GM12878 (cell line): Measurements from ENCODE around the gene MFAP2. TPM values are rescaled to one million over a fixed set of nuclear protein-coding genes. Genes with fewer than 3 reads are reported as not detected.
A peak's percentile ranks its signal among the peaks of the same experiment; 100 is the strongest.

Source experiments
- ATAC-seq: fragments of 200-7000 bp; cut with Tn5 transposase; 3 replicates; pipeline ENCODE4 v1.9.1; 2020; ENCODE audit warnings: mild to moderate bottlenecking, moderate library complexity
- BruUV-seq: library from RNA; stranded (reverse); fragments of 400-500 nt; replicated peaks from 2 replicates; lab custom pipeline; 2021; lab: Mats Ljungman, UMichigan
- CTCF ChIA-PET: fragments of 300-600 bp; sonication (Branson Sonifier 250); formaldehyde crosslinking; extraction: SDS; loops from one replicate; lab custom pipeline; 2021; ENCODE audit warnings: inconsistent platforms; lab: Yijun Ruan, JAX
- POLR2A ChIA-PET: fragments of 350-600 bp; formaldehyde crosslinking; extraction: SDS; loops from one replicate; lab custom pipeline; 2021; ENCODE audit warnings: inconsistent platforms; lab: Charles Lee
- RAD21 ChIA-PET: fragments of 300-600 bp; sonication (Branson Sonifier 250); formaldehyde crosslinking; loops from one replicate; lab custom pipeline; 2023; ENCODE audit warnings: antibody characterized with exemption; ENCODE audit not compliant: unreplicated experiment; lab: Charles Lee
- SMC1A ChIA-PET: fragments of 300-600 bp; sonication (Branson Sonifier 250); formaldehyde crosslinking; loops from one replicate; lab custom pipeline; 2023; ENCODE audit not compliant: unreplicated experiment, uncharacterized antibody; lab: Charles Lee
- DNase-seq: peaks from one replicate; pipeline ENCODE4 v3.0.0-alpha.2; 2011; ENCODE audit warnings: low read depth, low spot score
- FAIRE-seq: peaks from 3 replicates; lab custom pipeline; 2011; peaks lifted over from hg19 to GRCh38; lab: Jason Lieb, UNC
- H2AFZ ChIP-seq: 2 replicates; pipeline ENCODE4 v1.6.0; 2011; ENCODE audit warnings: low read depth, low read length, control low read depth; ENCODE audit not compliant: control insufficient read depth
- H3K27ac ChIP-seq: 2 replicates; pipeline ENCODE4 v1.5.1; 2011; ENCODE audit warnings: control low read depth; ENCODE audit not compliant: control insufficient read depth, insufficient read depth
- H3K27me3 ChIP-seq, 2 experiments: replicated peaks in 1 of 2; 2 replicates each; pipeline versions ENCODE4 v1.6.0 to v1.6.1; 2011; ENCODE audit warnings: low read length in 1 of 2; ENCODE audit not compliant: control insufficient read depth in 2 of 2, insufficient read depth in 2 of 2
- H3K36me3 ChIP-seq, 2 experiments: 2 replicates each; pipeline ENCODE4 v1.5.1; 2011; ENCODE audit warnings: low read length in 1 of 2; ENCODE audit not compliant: control insufficient read depth in 2 of 2, insufficient read depth in 2 of 2
- H3K4me1 ChIP-seq: 2 replicates; pipeline ENCODE4 v1.6.1; 2011; ENCODE audit warnings: mild to moderate bottlenecking, low read length, moderate library complexity, mixed read lengths; ENCODE audit not compliant: control insufficient read depth, insufficient read depth
- H3K4me2 ChIP-seq: 2 replicates; pipeline ENCODE4 v1.6.0; 2011; ENCODE audit warnings: control low read depth; ENCODE audit not compliant: control insufficient read depth, insufficient read depth
- H3K4me3 ChIP-seq: fragments of 200-600 bp; sonication (generic); 2 replicates; pipeline ENCODE4 v1.5.1; 2016
- H3K79me2 ChIP-seq: 2 replicates; pipeline ENCODE4 v1.6.0; 2011; ENCODE audit warnings: low read length; ENCODE audit not compliant: control insufficient read depth, insufficient read depth
- H3K9ac ChIP-seq: 2 replicates; pipeline ENCODE4 v1.8.0; 2011; ENCODE audit warnings: low read length, control low read depth, mixed read lengths; ENCODE audit not compliant: control insufficient read depth, insufficient read depth
- H3K9me3 ChIP-seq: replicated peaks from 3 replicates; pipeline ENCODE4 v1.5.1; 2011; ENCODE audit warnings: mild to moderate bottlenecking, low read length; ENCODE audit not compliant: control insufficient read depth, insufficient read depth
- H4K20me1 ChIP-seq: 2 replicates; pipeline ENCODE4 v1.6.0; 2011; ENCODE audit not compliant: control insufficient read depth, insufficient read depth
- CHD1 ChIP-seq: IDR thresholded peaks from 2 replicates; pipeline ENCODE4 v1.6.1; 2012; ENCODE audit warnings: low read depth, low read length, improper control_type of control experiment
- EGR1 ChIP-seq, 2 experiments: IDR thresholded peaks; 1 replicate in 1 of 2; 2 replicates in 1 of 2; pipeline ENCODE4 v1.6.1; 2011 to 2012; ENCODE audit warnings: low read depth in 2 of 2, low read length in 2 of 2, borderline replicate concordance in 1 of 2, mild to moderate bottlenecking in 1 of 2, moderate library complexity in 1 of 2
- NFXL1 ChIP-seq: fragments of 450-650 bp; IDR thresholded peaks from 2 replicates; pipeline ENCODE4 v1.6.1; 2017; ENCODE audit warnings: antibody characterized with exemption, mild to moderate bottlenecking, borderline replicate concordance
- NR2C1 ChIP-seq: fragments of 450-650 bp; IDR thresholded peaks from 2 replicates; pipeline ENCODE4 v1.6.1; 2017; ENCODE audit warnings: antibody characterized with exemption, mild to moderate bottlenecking, moderate library complexity
- RB1 ChIP-seq: fragments of 450-650 bp; formaldehyde crosslinking; IDR thresholded peaks from 2 replicates; pipeline ENCODE4 v1.6.1; 2017; ENCODE audit warnings: mild to moderate bottlenecking, borderline replicate concordance
- TCF3 ChIP-seq: IDR thresholded peaks from 2 replicates; pipeline ENCODE4 v1.6.1; 2012; ENCODE audit warnings: low read depth, mild to moderate bottlenecking, low read length, borderline replicate concordance; ENCODE audit not compliant: insufficient read depth
- ZNF217 ChIP-seq: fragments of 450-650 bp; IDR thresholded peaks from 2 replicates; pipeline ENCODE4 v1.6.1; 2017; ENCODE audit warnings: antibody characterized with exemption, mild to moderate bottlenecking
- WGBS: methylation state at CpG from one replicate; pipeline ENCODE4 v1.1.6; 2016; ENCODE audit warnings: low lambda C conversion rate; ENCODE audit not compliant: insufficient replicate concordance, insufficient coverage; ENCODE audit errors: missing lambda C conversion rate; 5-methylcytosine and 5-hydroxymethylcytosine counted together
- in situ Hi-C: fragments of 300-500 bp; cut with MboI; formaldehyde crosslinking; loops from 9 replicates; pipeline ENCODE4 v1.14.3; 2018; ENCODE audit warnings: mixed read lengths
- intact Hi-C: fragments of 100-400 bp; cut with micrococcal nuclease; formaldehyde crosslinking; loops from one replicate; pipeline ENCODE4 v1.14.2; 2022; ENCODE audit not compliant: unreplicated experiment
- polyA plus RNA-seq, 11 experiments: library from polyadenylated mRNA; depleted of rRNA in 4 of 11; unstranded in 6 of 11; stranded (reverse) in 5 of 11; fragments of >200 nt; fragmentation: Nextera tagmentation in 4 of 11; fragmentation: Illumina TruSeq in 1 of 11; extraction: Ambion mirVana in 4 of 11; extraction: Trizol in 1 of 11; gene quantifications; 1 replicate in 1 of 11; 2 replicates in 10 of 11; pipeline versions ENCODE4 v1.2.1 to v1.2.3, GENCODE V29; 2011 to 2016; ENCODE audit warnings: inconsistent platforms in 2 of 11, missing spikeins in 2 of 11, low read depth in 1 of 11
- total RNA-seq, 4 experiments: library from RNA; depleted of rRNA in 3 of 4; stranded (reverse); fragments of >200 nt in 3 of 4; fragmentation: Illumina TruSeq in 1 of 4; extraction: Trizol in 1 of 4; gene quantifications; 2 replicates each; pipeline versions ENCODE4 v1.2.1 to v1.2.3, GENCODE V29; 2013 to 2021
- TF ChIP-seq, protein P1 (sequence below): fragments of 450-650 bp; IDR thresholded peaks from 2 replicates; pipeline ENCODE4 v1.6.1; 2016; ENCODE audit warnings: mild to moderate bottlenecking
- TF ChIP-seq, protein P2 (sequence below): IDR thresholded peaks from 2 replicates; pipeline ENCODE4 v1.6.1; 2012; ENCODE audit warnings: low read depth, low read length, improper control_type of control experiment
- TF ChIP-seq, protein P3 (sequence below): fragments of 450-650 bp; IDR thresholded peaks from 2 replicates; pipeline ENCODE4 v1.6.1; 2018; ENCODE audit warnings: borderline replicate concordance, mild to moderate bottlenecking; ENCODE audit not compliant: partially characterized antibody

The MFAP2 gene
- total and polyA plus RNA-seq, 10 of the 15 experiments (the other 5 are each of a cell fraction or from before 2014, with no cell fraction given) = 0.16 TPM; not detected in 9

DNA sequence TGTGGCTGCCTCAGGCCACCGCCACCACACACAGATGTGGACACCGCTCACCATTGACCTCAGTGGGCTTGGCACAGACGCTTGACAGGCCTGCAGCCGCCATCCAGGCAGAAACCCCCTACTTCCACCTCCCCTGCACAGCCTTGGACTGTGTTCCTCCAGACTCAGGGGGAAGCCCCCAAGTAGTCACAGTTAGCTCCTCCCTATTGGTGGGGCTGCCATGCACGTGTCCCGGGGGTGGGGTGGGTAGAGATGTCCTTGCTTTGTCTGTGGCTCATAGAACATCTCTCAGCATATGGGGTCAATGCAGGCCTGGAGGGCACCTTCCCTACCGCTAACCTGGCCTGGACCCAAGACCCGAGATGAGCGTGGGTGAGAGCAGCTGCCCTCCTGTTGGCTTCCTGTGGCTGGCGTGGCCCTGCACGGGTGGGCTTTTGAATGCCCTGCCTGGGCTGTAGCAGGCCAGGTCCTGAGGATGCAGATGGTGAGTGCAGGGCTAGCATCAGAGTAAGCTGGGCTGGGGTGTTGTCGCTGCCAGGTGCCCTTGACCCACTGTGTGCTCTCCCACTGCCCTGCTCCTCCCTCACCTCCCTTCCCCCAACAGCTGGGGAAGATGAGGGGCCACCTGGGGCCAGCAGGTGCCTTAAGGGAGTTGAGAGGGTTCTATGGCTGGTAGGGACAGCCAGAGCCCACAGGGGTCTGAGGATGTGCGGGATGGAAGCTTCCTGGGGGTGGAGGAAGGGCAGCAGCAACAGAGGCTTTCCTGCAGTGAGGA is 52.5 kb downstream of the MFAP2 start:
- TF ChIP-seq EGR1 (IDR thresholded peaks at IDR 0.05; ENCODE audit: borderline replicate concordance in 1 of 2, low read depth in 2 of 2, low read length in 2 of 2) (no peak), NFXL1 (no peak), CHD1 (no peak), TCF3 (no peak), NR2C1 (no peak), RB1 (no peak), ZNF217 (no peak)
- TF ChIP-seq, protein P1, sequence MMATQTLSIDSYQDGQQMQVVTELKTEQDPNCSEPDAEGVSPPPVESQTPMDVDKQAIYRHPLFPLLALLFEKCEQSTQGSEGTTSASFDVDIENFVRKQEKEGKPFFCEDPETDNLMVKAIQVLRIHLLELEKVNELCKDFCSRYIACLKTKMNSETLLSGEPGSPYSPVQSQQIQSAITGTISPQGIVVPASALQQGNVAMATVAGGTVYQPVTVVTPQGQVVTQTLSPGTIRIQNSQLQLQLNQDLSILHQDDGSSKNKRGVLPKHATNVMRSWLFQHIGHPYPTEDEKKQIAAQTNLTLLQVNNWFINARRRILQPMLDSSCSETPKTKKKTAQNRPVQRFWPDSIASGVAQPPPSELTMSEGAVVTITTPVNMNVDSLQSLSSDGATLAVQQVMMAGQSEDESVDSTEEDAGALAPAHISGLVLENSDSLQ = no peak
- TF ChIP-seq, protein P2, sequence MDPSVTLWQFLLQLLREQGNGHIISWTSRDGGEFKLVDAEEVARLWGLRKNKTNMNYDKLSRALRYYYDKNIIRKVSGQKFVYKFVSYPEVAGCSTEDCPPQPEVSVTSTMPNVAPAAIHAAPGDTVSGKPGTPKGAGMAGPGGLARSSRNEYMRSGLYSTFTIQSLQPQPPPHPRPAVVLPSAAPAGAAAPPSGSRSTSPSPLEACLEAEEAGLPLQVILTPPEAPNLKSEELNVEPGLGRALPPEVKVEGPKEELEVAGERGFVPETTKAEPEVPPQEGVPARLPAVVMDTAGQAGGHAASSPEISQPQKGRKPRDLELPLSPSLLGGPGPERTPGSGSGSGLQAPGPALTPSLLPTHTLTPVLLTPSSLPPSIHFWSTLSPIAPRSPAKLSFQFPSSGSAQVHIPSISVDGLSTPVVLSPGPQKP = no peak
- TF ChIP-seq, protein P3, sequence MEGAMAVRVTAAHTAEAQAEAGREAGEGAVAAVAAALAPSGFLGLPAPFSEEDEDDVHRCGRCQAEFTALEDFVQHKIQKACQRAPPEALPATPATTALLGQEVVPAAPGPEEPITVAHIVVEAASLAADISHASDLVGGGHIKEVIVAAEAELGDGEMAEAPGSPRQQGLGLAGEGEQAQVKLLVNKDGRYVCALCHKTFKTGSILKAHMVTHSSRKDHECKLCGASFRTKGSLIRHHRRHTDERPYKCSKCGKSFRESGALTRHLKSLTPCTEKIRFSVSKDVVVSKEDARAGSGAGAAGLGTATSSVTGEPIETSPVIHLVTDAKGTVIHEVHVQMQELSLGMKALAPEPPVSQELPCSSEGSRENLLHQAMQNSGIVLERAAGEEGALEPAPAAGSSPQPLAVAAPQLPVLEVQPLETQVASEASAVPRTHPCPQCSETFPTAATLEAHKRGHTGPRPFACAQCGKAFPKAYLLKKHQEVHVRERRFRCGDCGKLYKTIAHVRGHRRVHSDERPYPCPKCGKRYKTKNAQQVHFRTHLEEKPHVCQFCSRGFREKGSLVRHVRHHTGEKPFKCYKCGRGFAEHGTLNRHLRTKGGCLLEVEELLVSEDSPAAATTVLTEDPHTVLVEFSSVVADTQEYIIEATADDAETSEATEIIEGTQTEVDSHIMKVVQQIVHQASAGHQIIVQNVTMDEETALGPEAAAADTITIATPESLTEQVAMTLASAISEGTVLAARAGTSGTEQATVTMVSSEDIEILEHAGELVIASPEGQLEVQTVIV = no peak
- in situ Hi-C loops = no loop called here
- CTCF ChIA-PET = no interaction called here
- no TSS peak for BruUV-seq
- Histone ChIP-seq H3K27ac (no peak overlapping the region), H4K20me1 (no peaks in the 10 kb centered on the region), H3K4me2 (no peak overlapping the region), H3K36me3 (no peaks in the 10 kb centered on the region), H3K27me3 (no peaks in the 10 kb centered on the region), H3K9ac (no peak overlapping the region), H3K4me1 (no peaks in the 10 kb centered on the region), H2AFZ (no peak overlapping the region), H3K9me3 (no peaks in the 10 kb centered on the region), H3K79me2 (no peaks in the 10 kb centered on the region), H3K4me3 (no peak overlapping the region)
- 39% methylated on average over 13 of the region's 13 CpGs for WGBS
- DNase-seq (no peak), FAIRE-seq (no peak), ATAC-seq (peak; percentile 38; the same call in 1 of the 3 replicates)
- POLR2A ChIA-PET = no interaction called here
- RAD21 ChIA-PET = no interaction called here
- SMC1A ChIA-PET = interaction anchor here (0.6 kb wide), 1 partner anchor 22 kb away, joined by 6 read pairs; no protein-coding TSS in a partner anchor
- intact Hi-C loops = no loop called here
